HG03521 (cell line): Measurements from ENCODE around the gene RGS6.
"Not testable (repeated sequence)": the region's sequence is repeated elsewhere in the genome, so short reads cannot be mapped to it uniquely, and the experiment has no call there.

Source experiments
- ATAC-seq: cut with Tn5 transposase; IDR thresholded peaks from one replicate; pipeline ENCODE4 v1.9.1; 2021; ENCODE audit warnings: mild to moderate bottlenecking, moderate library complexity; ENCODE audit not compliant: unreplicated experiment

Gene RGS6

GRCh38 chr14:71932229-71932981, at the start of gene RGS6:
Gene RGS6, plus strand, starts transcription at chr14:71932429.
- ATAC-seq: no peak

DNA sequence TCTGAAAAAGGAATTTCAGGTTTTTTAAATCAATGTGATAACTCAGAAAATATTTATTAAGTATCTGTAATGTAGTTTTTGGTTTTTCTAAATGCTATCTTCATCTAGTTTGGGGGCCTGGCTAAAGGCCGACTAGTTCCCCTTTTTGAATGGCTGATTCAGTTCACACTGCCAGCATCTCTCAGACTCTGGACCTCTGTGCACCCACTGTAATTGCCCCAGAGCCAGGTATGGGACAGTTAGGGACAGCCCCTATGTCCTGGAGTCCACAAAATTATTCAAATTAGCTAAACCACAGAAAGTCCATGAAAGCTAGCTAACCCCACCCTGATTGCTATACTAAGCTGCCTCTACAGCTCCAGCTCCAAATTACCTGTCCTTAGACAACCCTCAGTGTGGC, 49.1 kb upstream of the RGS6 start:
- no peak for ATAC-seq

DNA sequence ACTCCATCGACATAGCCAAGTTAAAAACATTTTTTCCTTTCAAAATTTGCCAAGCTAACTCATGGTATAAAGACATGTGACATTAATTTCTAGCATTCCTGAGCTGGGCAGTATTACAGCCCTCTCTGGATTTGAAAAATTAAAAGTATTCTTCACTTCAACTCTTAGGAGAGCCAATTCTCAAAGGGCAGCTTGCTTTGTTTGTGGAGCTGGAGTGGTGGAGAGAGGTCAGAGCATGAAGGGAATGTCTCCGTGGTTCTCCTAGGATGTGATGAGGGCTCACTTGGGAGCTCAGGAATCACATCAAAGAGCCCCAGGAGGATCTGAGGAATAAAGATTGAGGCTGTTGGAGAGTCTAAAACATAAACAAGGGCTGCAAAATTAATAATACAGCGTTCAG, 46.9 kb upstream of the RGS6 start:
- ATAC-seq: no peak

GRCh38 chr14:71887802-71888201, 44.4 kb upstream of the RGS6 start:
- ATAC-seq: not testable (repeated sequence)

DNA sequence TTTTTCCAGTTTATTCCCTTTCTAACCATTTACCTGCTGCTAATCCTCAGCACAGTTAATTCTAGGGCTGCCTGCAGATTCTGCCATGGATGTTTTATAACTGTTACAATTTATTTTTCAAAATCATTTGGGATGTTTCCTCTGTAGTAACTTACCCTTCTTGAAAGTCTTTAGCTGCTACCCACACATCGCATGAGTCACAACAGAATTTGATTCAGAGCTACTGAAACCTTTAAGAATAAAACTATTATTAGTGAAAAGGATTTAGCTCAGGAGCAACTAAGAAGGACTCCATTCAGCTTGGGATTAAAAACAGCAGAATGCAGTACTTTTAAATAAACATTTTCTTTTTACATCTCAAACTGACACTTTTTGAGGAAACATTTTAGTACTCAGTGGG, 41.7 kb upstream of the RGS6 start:
- ATAC-seq: no peak

DNA sequence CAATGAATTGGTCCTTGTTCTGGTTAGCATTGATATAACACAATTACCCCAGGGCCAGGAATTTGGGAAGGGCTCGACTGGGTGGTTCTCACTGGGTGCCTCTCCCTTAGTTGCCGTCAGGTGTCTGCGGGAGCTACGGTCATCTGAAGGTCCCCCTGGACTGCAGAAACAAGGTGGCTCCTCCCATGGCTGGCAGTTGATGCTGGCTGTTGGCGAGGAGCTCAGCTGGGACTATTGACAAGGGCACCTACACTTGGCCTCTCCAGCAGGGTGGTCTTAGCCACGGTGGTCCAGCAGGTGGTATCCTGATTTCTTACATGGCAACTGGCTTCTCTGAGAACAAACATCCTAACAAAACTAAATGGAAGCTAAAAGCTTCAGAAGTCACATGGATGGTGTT, 41.0 kb upstream of the RGS6 start:
- no peak for ATAC-seq

DNA sequence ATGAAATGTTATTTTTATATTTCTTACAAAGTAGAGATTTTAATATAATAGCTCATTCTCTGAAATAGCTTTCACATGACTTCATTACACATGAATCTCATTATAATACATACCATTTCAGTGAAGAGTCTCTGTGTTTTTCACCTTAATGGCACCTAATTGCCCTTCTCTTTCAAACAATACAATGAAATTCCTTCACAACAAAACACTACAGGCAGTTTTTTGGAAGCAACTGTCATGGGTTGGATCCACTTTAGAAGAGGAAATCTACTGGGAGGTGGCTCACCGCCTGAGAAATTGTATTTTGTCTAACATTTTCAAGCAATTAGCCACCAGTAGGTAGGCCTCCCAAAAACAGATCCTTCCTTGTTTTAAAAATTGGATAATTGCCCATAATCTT, 40.3 kb upstream of the RGS6 start:
- ATAC-seq: no peak

GRCh38 chr14:71905031-71905430, 27.2 kb upstream of the RGS6 start:
- no peak for ATAC-seq

DNA sequence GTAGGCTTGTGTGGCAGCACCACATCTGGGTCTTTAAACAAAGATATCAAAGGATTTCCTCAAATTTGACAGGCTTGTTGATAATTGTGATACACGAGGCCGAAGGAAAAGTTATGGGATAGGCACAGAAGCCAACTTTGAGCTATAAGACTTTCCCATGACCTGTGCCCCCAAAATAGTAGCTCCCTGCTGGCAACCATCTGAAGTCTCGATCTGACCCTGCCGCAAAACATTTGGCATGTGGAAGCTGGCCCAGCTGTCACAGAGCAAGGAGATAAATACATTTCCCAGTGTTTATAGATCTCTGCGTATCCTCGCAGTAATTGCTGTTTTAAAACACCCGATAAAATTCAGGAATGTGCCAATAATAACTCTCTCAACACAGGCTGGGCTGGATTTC, 26.4 kb upstream of the RGS6 start:
- ATAC-seq: no peak

DNA sequence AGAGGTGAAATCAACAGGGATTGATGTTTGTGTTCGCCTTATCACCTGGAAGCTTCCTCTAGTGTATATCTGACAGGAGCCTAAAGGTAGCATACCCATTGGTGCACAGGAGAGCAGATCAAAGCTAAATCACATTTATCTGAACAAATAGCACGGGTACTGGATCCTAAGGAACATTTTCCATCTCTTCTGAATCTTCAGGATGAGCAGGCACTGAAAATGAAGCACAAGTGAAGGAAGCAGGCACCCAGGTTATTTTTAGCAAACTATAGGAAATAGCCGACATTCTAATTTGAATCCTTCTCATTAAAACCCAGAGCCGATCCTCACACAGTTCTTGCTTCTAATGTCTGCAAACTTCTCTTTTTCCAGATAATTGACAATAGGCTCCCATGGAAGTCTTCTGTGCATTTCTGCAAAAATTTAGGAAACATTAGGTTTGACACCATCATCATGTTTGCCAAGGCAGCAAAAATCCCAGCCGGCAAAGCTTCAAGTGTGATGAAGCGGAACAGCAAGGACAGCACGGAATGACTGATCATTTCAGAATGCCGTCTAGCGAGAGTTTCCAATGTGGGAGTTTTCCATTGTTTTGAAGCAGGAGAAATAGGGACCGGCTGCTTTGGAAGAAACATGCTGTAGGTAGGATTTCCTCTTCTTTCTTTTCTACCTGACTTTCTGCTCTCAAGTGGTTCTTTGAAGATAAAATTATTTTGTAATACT, 24.3 kb upstream of the RGS6 start:
- no peak for ATAC-seq

GRCh38 chr14:71911669-71912068, 20.6 kb upstream of the RGS6 start:
- ATAC-seq: no peak

DNA sequence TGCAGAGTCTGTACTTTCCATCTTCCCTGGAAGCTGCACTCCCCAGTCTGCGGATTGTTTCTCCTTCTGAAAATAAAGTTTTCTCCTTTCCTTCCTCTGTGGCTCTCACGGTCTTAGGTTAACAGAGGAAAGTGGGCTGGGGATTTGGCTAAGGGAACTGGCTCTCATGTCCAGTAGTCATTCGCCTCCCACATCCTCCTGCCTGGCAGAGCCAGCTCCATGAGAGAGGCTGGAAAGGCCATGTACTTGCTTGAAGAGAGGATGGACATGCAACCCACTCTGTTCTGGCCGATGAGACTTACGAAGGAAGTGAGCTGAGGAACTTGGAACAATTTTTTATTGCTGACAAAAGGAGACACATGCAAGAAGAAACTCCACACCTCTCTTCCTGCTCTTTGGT, 18.9 kb upstream of the RGS6 start:
- no peak for ATAC-seq

GRCh38 chr14:71918955-71919354, 13.3 kb upstream of the RGS6 start:
- no peak for ATAC-seq

DNA sequence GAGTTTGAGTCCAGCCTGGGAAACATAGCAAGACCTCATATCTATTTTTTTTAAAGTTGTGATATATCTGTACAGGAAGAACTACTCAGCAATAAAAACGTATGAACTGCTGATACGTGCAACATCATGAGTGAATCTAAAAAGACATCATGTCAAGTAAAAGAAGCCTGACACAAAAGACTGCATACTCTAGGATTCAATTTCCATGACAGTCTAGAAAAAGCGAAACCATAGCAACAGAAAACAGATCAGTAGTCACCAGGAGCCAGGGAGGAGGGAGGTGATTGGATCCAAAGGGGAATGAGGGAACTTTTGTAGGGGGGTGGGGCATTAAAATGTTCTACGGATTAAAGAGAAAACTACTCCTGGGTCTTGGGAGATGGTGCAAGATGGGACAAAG, 8.7 kb upstream of the RGS6 start:
- no peak for ATAC-seq

DNA sequence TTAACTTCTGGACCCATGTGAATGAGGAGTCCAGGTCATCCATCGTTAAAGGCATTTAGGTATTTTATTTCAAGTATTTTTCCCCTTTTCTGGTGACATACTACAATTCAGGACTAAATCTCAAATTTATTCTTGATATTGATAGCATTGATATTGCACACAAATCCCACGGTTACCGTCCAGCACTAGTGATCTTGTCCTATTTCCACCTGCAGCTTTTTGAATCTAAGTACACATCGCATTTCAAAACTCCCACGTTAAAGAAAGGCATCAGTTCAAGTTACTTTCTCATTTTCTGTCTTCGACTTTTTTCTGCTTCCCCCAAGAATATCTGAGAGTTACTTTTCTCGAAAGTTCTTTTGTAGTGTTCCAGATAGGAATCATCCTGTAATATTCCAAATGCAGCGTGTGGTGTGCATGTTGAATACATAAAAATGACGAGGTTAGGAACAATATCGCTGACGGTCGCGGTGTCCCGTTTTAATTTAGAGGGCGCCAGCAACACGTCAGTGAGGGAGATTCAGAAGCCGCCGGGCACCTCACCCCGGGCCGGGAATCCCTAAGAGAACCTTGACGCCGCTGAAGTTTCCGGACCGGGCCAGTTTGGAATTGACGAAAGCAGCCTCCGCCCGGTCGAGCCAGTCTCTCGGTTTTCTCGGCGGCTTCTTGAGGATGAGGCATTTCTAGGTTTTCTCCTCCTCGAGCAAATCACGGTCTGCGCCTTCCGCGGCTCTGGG, 569 bp upstream of the RGS6 start:
- ATAC-seq: no peak

DNA sequence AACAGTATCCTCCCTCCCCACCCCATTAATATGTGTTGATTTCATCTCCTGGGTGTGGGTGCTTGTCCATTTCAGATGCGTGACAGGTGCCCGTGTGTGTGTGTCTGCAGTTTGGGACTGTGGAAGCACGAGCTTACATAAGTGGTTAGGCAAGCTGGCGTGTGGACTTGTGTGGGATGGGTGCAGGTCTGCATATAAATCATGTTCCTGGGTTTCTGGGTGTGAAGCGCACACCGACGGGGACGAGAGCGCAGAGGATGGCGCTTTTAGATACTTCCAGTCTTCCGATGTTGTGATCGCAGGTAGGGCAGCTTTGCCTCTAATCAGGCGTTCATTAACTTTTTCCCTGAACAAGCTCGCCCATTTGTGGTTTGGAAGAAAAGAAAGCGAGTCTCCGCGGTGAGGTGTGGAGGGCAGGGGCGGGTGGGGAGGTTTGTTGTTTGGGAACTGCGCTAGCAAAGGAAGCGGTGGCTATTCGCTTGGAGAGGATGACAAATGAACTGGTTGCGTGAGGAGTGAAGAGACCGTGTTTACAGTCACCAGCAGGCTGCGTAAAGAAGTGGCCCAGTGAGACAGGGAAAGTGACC, 865 bp downstream of the RGS6 start:
- ATAC-seq: no peak

DNA sequence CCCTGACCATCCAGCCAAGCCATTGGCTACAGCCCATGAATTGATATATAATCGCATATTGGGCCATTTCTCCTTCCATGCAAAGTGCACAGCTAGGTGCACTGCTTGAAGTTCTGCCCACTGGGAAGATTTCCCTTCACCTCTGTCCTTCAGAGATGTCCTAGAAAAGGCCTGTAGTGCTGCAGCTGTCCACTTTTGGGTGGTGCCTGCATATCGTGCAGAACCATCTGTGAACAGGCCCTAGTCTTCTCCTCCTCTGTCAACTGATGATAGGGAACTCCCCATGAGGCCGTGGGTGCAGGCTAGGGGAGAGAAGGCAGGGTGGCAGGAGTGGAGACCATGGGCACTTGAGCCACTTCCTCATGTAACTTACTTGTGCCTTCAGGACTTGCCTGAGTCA, 6.0 kb downstream of the RGS6 start:
- ATAC-seq: not testable (repeated sequence)

GRCh38 chr14:71939344-71939743, 7.1 kb downstream of the RGS6 start:
- not testable (repeated sequence) for ATAC-seq

- ATAC-seq: not testable (repeated sequence)
Observed at GRCh38 chr14:71940500-71940899, 8.3 kb downstream of the RGS6 start.

- ATAC-seq: not testable (repeated sequence)
Observed at GRCh38 chr14:71941616-71942015, 9.4 kb downstream of the RGS6 start.

DNA sequence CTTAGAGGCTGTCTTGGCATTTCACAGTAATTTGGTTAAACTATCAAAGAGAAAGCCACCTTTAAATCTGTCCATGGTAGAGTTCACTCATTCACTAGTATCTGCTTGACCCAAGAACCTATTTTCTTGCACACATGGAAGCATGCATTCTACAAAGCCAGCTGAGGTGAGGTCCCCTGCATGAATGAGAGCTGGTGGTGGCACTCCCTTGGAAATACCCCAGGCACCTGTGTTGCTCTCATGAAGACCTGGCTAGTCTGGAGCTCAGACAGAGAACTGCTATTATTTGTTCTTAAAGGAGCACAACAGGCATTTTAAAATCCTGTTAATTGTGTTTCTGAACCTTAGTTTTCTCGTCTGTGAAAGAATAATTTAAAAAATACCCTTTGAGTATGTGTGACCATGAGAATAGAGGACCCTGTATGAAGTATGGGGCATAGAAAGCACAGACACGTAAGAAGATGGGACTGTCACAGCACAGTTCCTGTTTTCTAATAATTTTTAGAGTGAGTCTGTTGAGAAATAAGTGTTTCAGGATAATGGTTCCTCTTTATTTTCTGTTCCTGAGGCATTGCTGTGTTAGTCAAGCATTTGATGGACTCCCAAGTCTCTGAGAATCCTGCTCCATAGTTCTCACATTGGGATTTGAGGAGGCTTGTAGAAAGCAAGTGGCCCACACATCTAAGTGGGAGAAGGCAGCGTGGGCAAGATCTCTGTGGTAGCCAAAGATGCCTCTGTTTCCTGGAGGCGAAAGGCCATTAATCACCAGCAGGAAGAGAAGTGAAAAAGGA, 10.9 kb downstream of the RGS6 start:
- ATAC-seq: no peak
